Hindlimb muscle (tissue), 1 donor: ENCODE measurements around the gene PDXDC1. TPM values are rescaled to one million over a fixed set of nuclear protein-coding genes. Genes with fewer than 3 reads are reported as not detected.
"Not testable (repeated sequence)": the region's sequence is repeated elsewhere in the genome, so short reads cannot be mapped to it uniquely, and the experiment has no call there.

Source experiments
- DNase-seq: peaks from one replicate; pipeline ENCODE4 v3.0.0-alpha.2; 2013
- polyA plus RNA-seq: library from polyadenylated mRNA; unstranded; fragments of 120-200 nt; gene quantifications from one replicate; pipeline ENCODE4 v1.2.1, GENCODE V29; 2013; ENCODE audit not compliant: insufficient read length

Gene PDXDC1
- polyA plus RNA-seq, 1 donor, result 39.5 TPM

DNA sequence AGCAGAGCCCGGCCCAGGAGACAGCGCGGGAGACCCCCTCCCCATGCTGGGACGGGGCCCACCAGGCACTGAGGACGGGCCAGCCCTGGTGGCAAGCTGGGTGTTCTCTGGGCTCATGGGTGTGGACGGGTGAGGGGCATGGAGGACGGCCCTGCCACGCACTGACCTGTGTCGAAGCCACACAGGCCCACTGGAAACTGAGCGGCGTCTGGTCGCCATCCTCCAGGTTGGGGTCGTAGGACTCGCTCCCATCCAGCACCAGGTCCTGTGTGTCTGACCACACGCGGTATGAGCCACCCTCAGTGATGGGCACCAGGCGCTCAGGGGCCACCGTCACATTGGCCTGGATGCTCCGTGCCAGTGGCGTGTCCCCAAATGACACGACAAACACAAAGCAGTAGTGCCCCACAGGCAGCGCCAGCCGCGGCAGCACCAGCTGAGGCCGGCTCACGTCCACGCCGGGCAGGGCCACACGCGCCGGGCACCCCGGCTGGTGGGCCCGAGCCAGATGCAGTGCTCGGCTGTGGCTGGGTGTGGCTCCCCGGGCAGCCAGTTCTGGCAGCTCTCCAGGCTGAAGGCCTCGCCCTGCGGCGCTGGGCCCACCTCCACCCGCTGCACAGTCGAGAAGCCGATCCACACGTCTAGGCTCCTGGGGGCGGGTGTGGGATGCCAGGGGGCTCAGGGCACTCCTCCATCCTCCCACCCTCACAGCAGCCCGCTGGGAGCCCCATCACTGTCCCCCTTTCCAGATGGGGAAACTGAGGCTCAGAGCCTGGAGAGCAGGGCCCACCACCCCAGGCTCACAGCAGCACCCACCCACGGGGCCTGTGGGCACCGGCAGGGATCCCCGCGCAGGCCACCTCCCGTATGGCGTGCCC is 160.9 kb downstream of the PDXDC1 start:
- not testable (repeated sequence) for DNase-seq

- not testable (repeated sequence) for DNase-seq
Measured at GRCh38 chr16:15137514-15137913, 162.7 kb downstream of the PDXDC1 start.

- DNase-seq, result peak; percentile 14
Measured at GRCh38 chr16:15140444-15141365, 165.9 kb downstream of the PDXDC1 start.

- no peak for DNase-seq
Measured at GRCh38 chr16:15141586-15141985, 166.8 kb downstream of the PDXDC1 start.

GRCh38 chr16:15142107-15142890 is 167.5 kb downstream of the PDXDC1 start:
- peak; percentile 25 for DNase-seq

DNA sequence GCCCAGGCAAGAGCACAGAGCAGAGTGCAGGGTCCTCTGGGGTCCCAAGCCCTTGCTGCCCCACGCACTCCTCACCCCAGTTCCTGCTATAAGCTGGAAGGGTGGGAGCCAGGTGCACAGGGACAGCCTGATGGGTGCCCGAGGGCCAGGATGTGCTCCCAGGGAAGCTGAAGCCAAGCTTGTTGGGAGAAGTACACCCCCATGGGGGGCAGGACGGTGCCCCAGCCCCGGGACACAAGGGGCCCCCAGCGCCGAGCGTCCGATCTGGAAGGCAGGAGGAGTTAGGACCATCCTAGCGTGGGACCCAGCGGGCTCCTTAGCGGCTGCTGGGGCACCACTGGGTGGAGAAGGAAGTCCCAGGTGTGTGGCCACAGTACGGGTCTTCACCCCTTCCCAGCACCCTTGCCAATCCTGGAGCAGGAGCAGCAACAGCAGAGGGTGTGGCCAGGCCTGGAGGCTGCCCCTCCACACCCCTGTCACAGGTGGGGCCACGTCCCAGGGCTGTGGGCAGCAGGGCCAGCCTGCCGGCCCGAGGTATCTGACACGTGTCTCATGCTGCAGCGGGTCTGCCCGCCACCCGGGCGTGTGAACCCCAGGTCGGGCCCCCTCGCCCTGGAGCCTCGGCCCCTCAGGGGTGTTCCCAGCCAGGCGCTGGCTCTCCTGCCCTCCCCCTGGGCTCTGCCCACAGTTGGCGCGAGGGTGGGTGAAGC is 168.2 kb downstream of the PDXDC1 start:
- not testable (repeated sequence) for DNase-seq

DNA sequence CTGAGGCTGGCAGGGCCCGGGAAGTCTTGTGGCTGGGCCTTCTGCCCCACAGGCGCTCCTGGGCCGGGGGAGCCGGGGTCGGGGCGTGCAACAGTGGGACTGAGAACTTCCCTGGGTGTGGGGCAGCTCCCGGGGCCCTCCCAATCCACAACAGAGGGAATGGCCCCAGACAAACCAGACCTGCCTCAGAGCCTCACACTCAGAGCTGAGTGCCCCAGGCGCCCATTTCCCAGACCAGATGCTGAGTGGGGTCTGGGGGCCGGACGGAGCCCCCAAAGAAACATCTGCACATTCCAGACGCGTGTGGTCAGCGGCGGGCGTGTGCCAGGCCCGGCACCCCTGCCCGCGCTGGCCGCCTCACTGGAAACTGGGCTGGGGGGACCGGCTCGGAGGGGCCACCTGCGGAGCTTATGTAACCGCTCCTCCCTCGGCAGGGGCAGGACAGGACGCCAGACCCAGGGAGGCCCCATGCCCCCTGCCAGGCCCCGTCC is 168.8 kb downstream of the PDXDC1 start:
- not testable (repeated sequence) for DNase-seq

- DNase-seq, result peak; percentile 56
Measured at GRCh38 chr16:15144092-15144631, 169.3 kb downstream of the PDXDC1 start.

DNA sequence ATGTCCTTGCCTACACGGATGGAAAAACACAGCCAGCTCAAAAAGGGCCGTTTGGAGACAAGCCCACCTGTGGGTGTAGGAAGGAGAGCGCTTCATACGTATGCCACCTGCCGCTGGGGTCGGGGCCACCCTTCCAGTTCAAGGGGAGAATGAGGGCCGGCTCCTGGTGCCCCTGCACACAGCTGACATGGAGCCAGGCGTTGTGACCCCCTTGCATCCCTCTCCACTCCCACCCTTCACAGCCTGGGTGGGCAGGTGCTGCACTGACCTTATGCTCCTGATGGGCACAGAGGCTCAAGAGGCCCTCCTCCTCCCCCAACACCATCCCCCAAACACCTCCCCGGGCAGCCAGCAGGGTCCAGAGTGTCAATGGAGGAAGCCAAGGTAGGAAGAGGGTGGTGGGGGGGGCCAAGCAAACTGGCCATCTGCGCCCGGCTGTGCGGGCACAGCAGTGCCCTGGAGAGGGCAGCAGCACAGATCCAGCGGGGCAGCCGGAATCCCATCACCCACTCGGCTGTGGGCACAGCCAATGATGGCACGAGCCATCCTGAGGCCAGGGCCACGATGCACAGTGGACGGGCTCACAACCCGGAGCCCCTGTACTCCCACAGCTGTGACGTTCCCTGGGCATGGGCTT is 170.1 kb downstream of the PDXDC1 start:
- not testable (repeated sequence) for DNase-seq

- peak; percentile 56 for DNase-seq
Measured at GRCh38 chr16:15145418-15146263, 170.8 kb downstream of the PDXDC1 start.

DNA sequence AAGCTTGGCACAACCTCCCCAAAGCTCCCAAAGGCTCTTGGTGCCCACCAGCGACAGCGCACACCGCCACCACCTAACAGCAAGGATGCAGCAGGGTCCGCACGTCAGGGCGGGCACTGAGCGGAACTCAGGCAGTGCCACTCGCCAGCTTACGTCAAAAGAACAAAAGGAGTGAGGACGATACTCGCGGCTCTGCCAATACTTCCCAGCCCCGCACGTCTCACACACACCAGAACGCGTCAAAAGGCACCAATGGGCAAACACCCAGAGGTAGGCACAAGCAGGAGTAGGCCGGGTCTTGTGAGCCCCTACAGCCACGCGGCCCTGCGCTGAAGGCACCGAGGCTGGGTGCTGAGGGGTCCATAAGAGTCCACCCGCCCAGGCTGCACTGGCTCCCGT is 171.4 kb downstream of the PDXDC1 start:
- DNase-seq, result not testable (repeated sequence)

DNA sequence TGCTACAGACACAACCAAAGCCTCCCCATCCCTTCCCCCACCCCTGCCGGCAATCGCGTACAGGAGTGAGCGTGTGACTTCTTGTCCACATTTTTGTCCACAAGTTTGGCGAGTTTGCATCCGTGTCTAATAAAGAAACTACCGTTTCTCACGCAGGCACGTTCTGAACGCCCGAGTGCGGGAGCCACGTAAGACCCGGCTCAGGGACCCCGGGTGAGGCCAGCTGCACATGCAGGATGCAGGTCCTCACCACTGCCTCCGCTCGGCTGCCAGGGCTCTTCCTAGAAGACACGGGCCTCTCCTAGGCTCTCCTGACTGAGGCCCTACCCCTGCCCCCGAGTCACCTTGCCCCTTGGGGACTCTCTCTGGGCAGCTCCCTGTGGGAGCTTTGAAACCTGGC is 174.0 kb downstream of the PDXDC1 start:
- DNase-seq, result not testable (repeated sequence)

DNA sequence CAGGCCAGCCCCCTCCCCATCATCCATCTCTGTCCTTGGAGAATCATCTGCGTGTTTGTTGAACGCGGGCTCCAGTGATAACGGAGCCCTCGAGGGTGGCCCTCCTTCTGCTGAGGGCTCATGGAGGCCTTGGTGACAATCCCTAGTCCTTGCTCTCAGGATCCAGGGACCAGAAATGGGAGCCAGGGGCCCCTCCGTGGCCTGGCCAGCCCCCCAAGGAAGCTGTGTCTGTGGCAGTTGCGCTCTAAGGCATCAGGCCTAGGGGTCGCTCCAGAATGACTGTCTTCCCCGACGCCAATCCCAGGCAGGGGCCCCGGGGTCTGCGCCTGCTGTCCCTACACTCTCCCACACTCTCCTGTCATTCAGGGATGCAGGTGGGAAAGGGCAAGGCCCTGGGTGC is 174.4 kb downstream of the PDXDC1 start:
- DNase-seq, result not testable (repeated sequence)

GRCh38 chr16:15154005-15154404 is 179.2 kb downstream of the PDXDC1 start:
- DNase-seq, result peak; percentile 42

- DNase-seq, result peak; percentile 93
Measured at GRCh38 chr16:15154650-15155562, 180.1 kb downstream of the PDXDC1 start.

- not testable (repeated sequence) for DNase-seq
Measured at GRCh38 chr16:15157644-15158043, 182.8 kb downstream of the PDXDC1 start.

DNA sequence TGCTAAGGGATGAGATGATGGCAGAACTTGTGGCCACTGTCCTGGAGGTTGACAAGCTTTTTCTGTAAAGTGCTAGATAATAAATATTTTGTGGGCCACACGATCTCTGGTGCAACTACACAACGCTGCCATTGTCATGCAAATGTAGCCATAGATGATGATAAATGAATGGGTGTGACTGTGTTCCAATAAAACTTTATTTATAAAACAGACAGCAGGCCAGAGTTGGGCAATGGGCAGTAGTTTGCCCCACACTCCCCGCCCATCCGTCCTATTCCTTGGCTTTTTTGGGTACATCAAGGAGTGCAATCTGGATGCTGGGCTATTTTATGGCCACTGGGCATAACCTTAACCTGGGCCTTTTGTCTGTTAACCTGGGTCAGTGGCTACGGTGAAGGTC is 184.8 kb downstream of the PDXDC1 start:
- not testable (repeated sequence) for DNase-seq

- DNase-seq, result not testable (repeated sequence)
Measured at GRCh38 chr16:15160571-15160970, 185.7 kb downstream of the PDXDC1 start.
